Upper lobe of right lung (tissue), 1 donor: ENCODE measurements around the gene MVD. TPM values are rescaled to one million over a fixed set of nuclear protein-coding genes. Genes with fewer than 3 reads are reported as not detected.

ENCODE experiments used
- ATAC-seq: fragments of 200-7000 bp; cut with Tn5 transposase; one replicate; pipeline ENCODE4 v1.9.1; 2020; ENCODE audit warnings: mild to moderate bottlenecking, moderate library complexity
- DNase-seq: peaks from one replicate; pipeline ENCODE4 v3.0.0-alpha.2; 2020
- H3K27ac ChIP-seq: fragments of 200-600 bp; one replicate; pipeline ENCODE4 v1.8.0; 2022
- H3K27me3 ChIP-seq: fragments of 200-600 bp; one replicate; pipeline ENCODE4 v1.8.0; 2022; ENCODE audit warnings: mild to moderate bottlenecking
- H3K36me3 ChIP-seq: fragments of 200-600 bp; one replicate; pipeline ENCODE4 v1.8.0; 2022
- H3K4me1 ChIP-seq: fragments of 200-600 bp; one replicate; pipeline ENCODE4 v1.8.0; 2022
- H3K4me3 ChIP-seq: fragments of 200-600 bp; one replicate; pipeline ENCODE4 v1.8.0; 2022; ENCODE audit warnings: mild to moderate bottlenecking
- H3K9me3 ChIP-seq: fragments of 200-600 bp; one replicate; pipeline ENCODE4 v1.8.0; 2022
- intact Hi-C: fragments of 100-400 bp; cut with DNase I; formaldehyde crosslinking; loops from one replicate; pipeline ENCODE4 v1.11.0; 2022
- total RNA-seq: library from RNA; stranded (reverse); fragmentation: NEBNext Ultra II Directional; extraction: Animal tissue kit (Norgen Biotek cat#: 25700); gene quantifications from one replicate; pipeline ENCODE4 v1.2.1, GENCODE V29; 2021
- TF ChIP-seq, protein P1 (sequence below): fragments of 200-600 bp; IDR thresholded peaks from one replicate; pipeline ENCODE4 v1.8.0; 2022; ENCODE audit warnings: antibody characterized with exemption
- donor health status: DM: no; HTN: yes; CAD: no; lungs with severe emphysema.

MVD gene
- total RNA-seq, 1 donor from 2014 or later, result 104 TPM

DNA sequence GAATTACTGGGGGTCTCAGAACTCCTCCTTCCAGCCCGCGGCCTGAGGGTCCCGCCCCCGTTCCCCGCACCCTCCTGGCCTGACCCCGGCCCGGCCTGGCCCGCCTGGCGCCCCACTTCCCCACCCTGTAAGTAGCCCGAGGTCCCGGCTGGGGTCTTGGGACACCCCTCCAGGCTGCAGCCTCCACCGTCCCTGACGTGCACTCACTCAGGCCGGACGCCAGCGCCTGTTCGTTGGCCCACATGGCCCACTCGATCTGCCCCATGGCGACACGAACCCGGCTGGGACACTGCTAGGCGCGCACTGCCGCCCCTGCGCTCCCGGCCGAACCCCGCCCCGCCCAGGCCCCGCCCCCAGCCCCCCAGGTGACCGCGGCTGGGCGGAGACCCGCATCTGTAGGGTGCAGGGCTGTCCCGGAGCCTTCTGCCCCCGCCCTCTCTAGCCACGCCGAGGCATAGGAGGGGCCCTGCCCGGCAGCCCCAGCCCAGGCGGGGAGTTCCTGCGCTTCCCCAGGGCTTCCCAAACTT lies 12.1 kb downstream of the MVD start, which contains the start of gene CYBA:
Gene CYBA (minus strand): TSS at position 305 of the 527 bp plus-strand sequence. CDS start 40 bp downstream, at position 265.
- Histone ChIP-seq H3K9me3 (no peaks in the 10 kb centered on the region), H3K36me3 (peaks cover 16% of the 10 kb centered on the region), H3K27ac (peak within 1 kb of the TSS; percentile 84), H3K27me3 (no peaks in the 10 kb centered on the region), H3K4me1 (peaks cover 21% of the 10 kb centered on the region), H3K4me3 (peak within 1 kb of the TSS; percentile 78)
- intact Hi-C loops, result no loop called here
- peak; percentile 89 for DNase-seq
- ATAC-seq, result peak; percentile 86
- TF ChIP-seq, protein P1, sequence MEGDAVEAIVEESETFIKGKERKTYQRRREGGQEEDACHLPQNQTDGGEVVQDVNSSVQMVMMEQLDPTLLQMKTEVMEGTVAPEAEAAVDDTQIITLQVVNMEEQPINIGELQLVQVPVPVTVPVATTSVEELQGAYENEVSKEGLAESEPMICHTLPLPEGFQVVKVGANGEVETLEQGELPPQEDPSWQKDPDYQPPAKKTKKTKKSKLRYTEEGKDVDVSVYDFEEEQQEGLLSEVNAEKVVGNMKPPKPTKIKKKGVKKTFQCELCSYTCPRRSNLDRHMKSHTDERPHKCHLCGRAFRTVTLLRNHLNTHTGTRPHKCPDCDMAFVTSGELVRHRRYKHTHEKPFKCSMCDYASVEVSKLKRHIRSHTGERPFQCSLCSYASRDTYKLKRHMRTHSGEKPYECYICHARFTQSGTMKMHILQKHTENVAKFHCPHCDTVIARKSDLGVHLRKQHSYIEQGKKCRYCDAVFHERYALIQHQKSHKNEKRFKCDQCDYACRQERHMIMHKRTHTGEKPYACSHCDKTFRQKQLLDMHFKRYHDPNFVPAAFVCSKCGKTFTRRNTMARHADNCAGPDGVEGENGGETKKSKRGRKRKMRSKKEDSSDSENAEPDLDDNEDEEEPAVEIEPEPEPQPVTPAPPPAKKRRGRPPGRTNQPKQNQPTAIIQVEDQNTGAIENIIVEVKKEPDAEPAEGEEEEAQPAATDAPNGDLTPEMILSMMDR, result no peak

DNA sequence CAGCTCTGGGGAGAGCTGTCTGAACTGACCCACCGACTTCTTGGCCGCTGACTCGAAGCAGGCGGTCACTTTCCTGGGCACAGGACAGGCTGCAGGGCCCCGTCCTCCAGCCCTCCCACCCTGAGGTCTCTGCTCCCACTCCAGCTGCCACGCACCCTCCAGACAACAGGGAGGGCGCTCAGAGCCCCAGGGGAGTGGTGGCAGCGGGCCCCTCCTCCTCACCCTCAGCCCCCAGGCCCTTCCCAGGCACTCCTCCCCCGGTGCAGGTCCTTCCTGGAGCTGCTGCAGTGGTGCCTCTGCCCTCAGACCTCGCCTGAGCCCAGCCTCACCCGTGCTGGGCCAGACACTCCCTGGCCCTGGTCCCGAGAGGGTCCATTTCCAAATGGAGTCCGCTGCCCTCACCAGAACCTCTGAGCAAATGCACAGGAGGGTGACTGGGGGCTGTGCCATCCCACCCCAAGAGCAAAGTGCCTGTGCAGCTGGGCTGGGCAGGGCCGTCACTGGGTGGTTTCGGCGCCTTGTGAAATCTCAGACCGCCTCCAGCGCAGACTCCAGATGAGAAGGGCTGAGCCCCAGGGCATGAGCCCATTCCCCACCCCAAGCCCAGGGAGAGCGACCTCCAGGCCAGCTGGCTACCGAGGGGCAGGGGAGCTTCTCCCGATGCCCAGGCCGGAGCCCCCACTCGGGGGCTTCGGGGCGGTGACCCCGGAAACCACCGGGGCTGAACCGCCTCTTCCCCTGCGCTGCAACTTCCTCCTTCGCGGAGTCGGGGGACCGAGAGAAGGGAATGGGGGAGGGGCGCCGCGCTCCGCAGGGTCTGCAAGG lies 12.8 kb downstream of the MVD start:
- DNase-seq (peak; percentile 84), ATAC-seq (peak; percentile 58)
- TF ChIP-seq, protein P1, result no peak
- Histone ChIP-seq H3K36me3 (peaks cover 10% of the 10 kb centered on the region), H3K4me1 (peaks cover 21% of the 10 kb centered on the region), H3K4me3 (peak overlapping the region; percentile 78), H3K27ac (peak overlapping the region; percentile 84), H3K9me3 (no peaks in the 10 kb centered on the region), H3K27me3 (no peaks in the 10 kb centered on the region)
- intact Hi-C loops, result no loop called here

DNA sequence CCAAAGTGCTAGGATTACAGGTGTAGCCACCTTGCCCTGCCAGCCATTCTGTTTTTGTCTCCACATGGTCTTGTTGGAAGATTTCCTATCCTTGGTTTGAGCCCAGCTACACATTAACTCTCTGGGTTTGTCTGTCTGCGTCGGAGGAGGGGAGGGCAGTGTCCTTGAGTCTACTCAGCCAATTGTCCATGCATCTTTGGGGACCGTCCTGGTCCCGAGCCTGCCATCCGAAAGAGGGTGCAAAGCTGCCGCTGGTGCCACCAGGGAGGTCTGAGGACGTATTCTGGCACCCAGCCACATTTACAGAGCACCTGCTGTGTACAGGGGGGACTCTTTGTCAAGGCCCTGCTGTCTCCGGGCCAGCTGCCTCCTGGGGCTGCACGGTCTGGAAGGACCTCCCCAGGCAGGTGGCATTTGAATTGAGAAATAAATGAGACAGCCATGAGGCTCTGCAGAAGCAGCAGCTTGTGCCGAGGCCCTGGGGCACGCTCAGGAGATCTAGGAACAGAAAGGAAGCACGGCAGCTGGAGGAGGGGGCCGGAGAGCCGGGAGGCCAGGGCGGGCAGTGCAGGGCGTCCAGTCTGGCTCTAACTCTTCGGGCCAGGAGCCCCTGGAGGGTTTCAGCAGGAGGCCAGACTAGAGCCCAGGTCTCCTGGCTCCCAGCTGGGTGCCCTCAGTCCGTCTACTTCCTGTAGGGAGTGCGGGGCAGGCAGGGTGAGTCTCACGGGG lies 13.5 kb downstream of the MVD start:
- intact Hi-C loops, result no loop called here
- ATAC-seq (no peak), DNase-seq (peak; percentile 65)
- peak overlapping the region; percentile 78 for H3K4me3 ChIP-seq
- peaks cover 2% of the 10 kb centered on the region for H3K36me3 ChIP-seq
- H3K27me3 ChIP-seq, result no peaks in the 10 kb centered on the region
- H3K9me3 ChIP-seq, result no peaks in the 10 kb centered on the region
- TF ChIP-seq, protein P1, result no peak
- H3K27ac ChIP-seq, result peak overlapping the region; percentile 84
- peaks cover 21% of the 10 kb centered on the region for H3K4me1 ChIP-seq

DNA sequence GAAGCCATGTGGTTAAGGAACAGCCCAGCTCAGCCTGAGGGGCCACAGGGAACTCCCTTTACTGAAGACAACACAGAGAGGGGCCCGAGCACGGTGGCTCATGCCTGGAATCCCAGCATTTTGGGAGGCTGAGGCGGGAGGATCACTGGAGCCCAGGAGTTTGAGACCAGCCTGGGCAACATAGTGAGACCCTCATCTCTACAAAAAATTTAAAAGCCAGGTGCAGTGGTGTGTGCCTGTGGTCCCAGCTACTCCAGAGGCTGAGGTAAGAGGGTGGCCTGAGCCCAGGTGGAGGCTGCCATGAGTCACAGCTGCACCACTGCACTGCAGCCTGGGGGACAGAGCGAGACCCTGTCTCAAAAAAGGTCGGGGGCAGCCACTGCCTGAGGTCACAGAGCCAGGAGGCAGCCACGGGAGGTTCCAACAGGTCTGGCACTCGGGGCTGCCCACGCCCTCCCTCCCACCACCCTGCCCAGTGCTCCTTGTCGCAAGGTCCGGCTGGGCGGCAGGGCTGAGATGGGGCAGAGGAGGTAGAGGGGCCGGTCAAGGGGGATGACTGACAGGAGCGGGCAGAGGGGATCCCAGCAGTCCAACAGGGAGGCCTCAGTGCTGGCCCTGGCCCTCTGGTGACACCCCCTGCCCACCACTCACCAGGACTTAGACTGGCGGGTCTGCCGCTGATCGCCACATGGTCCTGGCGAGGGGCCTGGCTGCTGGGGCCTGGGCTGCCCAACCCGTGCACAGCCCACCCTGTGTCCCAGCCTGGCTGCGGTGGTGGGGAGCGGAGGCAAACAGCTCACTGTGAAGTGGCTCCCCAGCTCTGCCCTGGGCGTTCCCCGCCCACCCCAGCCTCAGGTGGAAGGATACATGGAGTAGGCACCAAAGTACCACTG lies 15.5 kb downstream of the MVD start:
- no peak for DNase-seq

More for the DNA sequence above, 15.5 kb downstream of the MVD start:
- intact Hi-C loops, result no loop called here
- Histone ChIP-seq H3K36me3 (no peaks in the 10 kb centered on the region), H3K4me3 (no peak overlapping the region), H3K4me1 (peaks cover 21% of the 10 kb centered on the region), H3K9me3 (no peaks in the 10 kb centered on the region), H3K27me3 (no peaks in the 10 kb centered on the region), H3K27ac (no peak overlapping the region)
- TF ChIP-seq, protein P1, result no peak
- ATAC-seq, result no peak
